ENCODE measurements around the gene GHRH.

GHRH gene

DNA sequence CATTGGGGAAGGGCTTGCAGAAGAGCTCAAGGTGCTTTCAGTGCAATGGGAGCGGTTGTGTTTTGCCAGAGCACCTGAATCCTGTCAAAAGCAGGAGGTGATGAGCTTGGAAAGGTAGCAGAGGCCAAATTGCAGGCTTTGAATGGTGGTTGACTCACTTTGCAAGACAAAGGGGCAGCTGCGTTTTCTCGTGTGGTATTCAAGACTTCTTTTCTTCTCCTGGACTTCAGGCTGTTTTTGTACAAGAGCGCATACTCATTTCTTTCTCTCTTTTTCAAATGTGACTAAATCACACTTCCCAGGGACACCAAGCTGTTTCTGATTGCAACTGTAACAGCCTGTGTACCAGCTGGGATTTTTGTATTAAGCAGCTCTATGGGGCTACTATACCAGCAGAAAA lies 32.3 kb downstream of the GHRH start:
- no peaks in the 10 kb centered on the region for H3K79me2 ChIP-seq (ENCODE audit: low read length)
- TF ChIP-seq, protein P1, sequence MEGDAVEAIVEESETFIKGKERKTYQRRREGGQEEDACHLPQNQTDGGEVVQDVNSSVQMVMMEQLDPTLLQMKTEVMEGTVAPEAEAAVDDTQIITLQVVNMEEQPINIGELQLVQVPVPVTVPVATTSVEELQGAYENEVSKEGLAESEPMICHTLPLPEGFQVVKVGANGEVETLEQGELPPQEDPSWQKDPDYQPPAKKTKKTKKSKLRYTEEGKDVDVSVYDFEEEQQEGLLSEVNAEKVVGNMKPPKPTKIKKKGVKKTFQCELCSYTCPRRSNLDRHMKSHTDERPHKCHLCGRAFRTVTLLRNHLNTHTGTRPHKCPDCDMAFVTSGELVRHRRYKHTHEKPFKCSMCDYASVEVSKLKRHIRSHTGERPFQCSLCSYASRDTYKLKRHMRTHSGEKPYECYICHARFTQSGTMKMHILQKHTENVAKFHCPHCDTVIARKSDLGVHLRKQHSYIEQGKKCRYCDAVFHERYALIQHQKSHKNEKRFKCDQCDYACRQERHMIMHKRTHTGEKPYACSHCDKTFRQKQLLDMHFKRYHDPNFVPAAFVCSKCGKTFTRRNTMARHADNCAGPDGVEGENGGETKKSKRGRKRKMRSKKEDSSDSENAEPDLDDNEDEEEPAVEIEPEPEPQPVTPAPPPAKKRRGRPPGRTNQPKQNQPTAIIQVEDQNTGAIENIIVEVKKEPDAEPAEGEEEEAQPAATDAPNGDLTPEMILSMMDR (IDR thresholded peaks at IDR 0.05; ENCODE audit: low read depth, low read length) = no peak
- no peak for TF ChIP-seq EZH2phosphoT487 (IDR thresholded peaks at IDR 0.05; ENCODE audit: low read depth)

DNA sequence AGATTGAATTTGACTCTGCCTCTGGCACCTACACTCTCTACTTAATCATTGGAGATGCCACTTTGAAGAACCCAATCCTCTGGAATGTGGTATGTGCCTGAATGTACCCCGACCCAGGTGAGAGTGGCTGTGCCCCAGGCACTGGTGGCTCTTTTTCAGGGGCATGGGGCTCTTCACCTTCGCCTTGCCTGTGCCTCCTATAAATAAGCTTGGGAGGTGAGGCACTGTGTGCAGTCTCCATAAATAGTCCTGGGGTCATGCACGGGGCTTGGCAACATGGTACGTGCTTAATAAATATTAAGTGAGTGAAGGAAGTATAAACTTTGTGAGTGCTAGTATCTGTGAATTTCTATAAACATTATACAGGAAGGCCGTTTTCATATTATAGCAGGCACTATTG lies 33.0 kb downstream of the GHRH start:
- H3K4me1 ChIP-seq (ENCODE audit: low read length) = no peaks in the 10 kb centered on the region
- no peaks in the 10 kb centered on the region for H3K9me3 ChIP-seq (ENCODE audit: insufficient read depth, low read length)
- H2AFZ ChIP-seq (ENCODE audit: low read depth, low read length) = no peak overlapping the region
- no peaks in the 10 kb centered on the region for H4K20me1 ChIP-seq (ENCODE audit: insufficient read depth, low read length)
- no peak overlapping the region for H3K27ac ChIP-seq (ENCODE audit: low read length)
- TF ChIP-seq, protein P1 (IDR thresholded peaks at IDR 0.05; ENCODE audit: low read depth, low read length) = no peak
- no peak for TF ChIP-seq EZH2phosphoT487 (IDR thresholded peaks at IDR 0.05; ENCODE audit: low read depth)
- H3K4me3 ChIP-seq (ENCODE audit: low read length) = no peak overlapping the region
- H3K9ac ChIP-seq (ENCODE audit: low read length) = no peak overlapping the region
- no peak overlapping the region for H3K4me2 ChIP-seq (ENCODE audit: low read length)
- H3K36me3 ChIP-seq (replicated peaks; ENCODE audit: low read depth, low read length) = peaks cover 88% of the 10 kb centered on the region
- H3K27me3 ChIP-seq (ENCODE audit: low read depth, low read length) = no peaks in the 10 kb centered on the region
- no peaks in the 10 kb centered on the region for H3K79me2 ChIP-seq (ENCODE audit: low read length)

More for the DNA sequence above, 32.3 kb downstream of the GHRH start:
- Histone ChIP-seq H3K4me1 (ENCODE audit: low read length) (no peaks in the 10 kb centered on the region), H3K9ac (ENCODE audit: low read length) (no peak overlapping the region), H3K27me3 (ENCODE audit: low read depth, low read length) (no peaks in the 10 kb centered on the region), H3K36me3 (replicated peaks; ENCODE audit: low read depth, low read length) (peaks cover 88% of the 10 kb centered on the region), H3K27ac (ENCODE audit: low read length) (no peak overlapping the region), H3K9me3 (ENCODE audit: insufficient read depth, low read length) (no peaks in the 10 kb centered on the region), H3K4me2 (ENCODE audit: low read length) (no peak overlapping the region), H4K20me1 (ENCODE audit: insufficient read depth, low read length) (no peaks in the 10 kb centered on the region), H2AFZ (ENCODE audit: low read depth, low read length) (no peak overlapping the region), H3K4me3 (ENCODE audit: low read length) (no peak overlapping the region)

DNA sequence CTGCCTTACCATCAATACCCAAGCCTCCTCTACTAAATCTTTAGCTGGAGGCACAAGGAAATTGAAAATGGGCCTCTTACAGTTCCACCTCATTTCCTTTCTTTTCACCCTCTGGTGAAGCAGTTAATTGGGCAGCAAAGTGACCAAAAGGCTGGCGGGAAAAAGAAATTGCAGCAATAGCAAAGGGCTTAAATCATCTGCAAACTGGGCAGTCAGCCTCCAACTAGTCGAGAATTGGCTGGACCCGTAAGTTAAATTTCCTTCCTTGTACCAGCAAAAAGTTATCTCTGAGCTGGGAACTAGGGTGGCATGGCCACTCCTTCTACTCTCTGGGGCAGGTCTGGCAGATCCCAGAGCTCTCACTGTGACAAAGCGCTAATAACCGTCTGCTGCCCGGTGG lies 33.5 kb downstream of the GHRH start:
- H3K4me3 ChIP-seq (ENCODE audit: low read length) = no peak overlapping the region
- H3K27ac ChIP-seq (ENCODE audit: low read length) = no peak overlapping the region
- H2AFZ ChIP-seq (ENCODE audit: low read depth, low read length) = no peak overlapping the region
- H3K27me3 ChIP-seq (ENCODE audit: low read depth, low read length) = no peaks in the 10 kb centered on the region
- H3K9ac ChIP-seq (ENCODE audit: low read length) = no peak overlapping the region
- no peaks in the 10 kb centered on the region for H3K79me2 ChIP-seq (ENCODE audit: low read length)
- H3K4me1 ChIP-seq (ENCODE audit: low read length) = peaks cover 3% of the 10 kb centered on the region
- TF ChIP-seq, protein P1 (IDR thresholded peaks at IDR 0.05; ENCODE audit: low read depth, low read length) = no peak
- TF ChIP-seq EZH2phosphoT487 (IDR thresholded peaks at IDR 0.05; ENCODE audit: low read depth) = no peak
- H3K9me3 ChIP-seq (ENCODE audit: insufficient read depth, low read length) = no peaks in the 10 kb centered on the region
- H3K4me2 ChIP-seq (ENCODE audit: low read length) = no peak overlapping the region
- no peaks in the 10 kb centered on the region for H4K20me1 ChIP-seq (ENCODE audit: insufficient read depth, low read length)
- peaks cover 90% of the 10 kb centered on the region for H3K36me3 ChIP-seq (replicated peaks; ENCODE audit: low read depth, low read length)

DNA sequence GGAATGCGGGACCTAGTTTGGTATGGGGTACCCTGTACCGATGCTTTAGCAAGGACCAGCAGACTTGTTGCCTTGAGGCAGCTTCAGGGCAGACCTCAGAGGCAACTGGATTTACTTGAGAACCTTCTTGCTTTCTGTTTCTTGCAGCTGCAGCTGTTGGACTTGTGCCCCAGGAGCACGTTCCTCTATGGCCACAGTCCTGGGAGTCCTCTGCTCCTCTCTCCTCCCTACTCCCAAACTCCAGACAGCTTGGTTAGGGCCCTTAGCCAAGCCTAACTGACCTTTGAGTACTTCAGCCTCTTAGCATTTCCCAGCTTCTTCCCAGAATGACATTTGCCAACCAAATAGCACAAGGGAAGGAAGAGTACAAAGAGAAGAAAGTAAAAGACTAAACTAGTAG lies 34.7 kb downstream of the GHRH start:
- H3K9ac ChIP-seq (ENCODE audit: low read length) = no peak overlapping the region
- H2AFZ ChIP-seq (ENCODE audit: low read depth, low read length) = no peak overlapping the region
- H3K79me2 ChIP-seq (ENCODE audit: low read length) = peaks cover 3% of the 10 kb centered on the region; the same call in 1 of the 2 replicates
- H3K9me3 ChIP-seq (ENCODE audit: insufficient read depth, low read length) = no peaks in the 10 kb centered on the region
- TF ChIP-seq EZH2phosphoT487 (IDR thresholded peaks at IDR 0.05; ENCODE audit: low read depth) = no peak
- TF ChIP-seq, protein P1 (IDR thresholded peaks at IDR 0.05; ENCODE audit: low read depth, low read length) = no peak
- no peak overlapping the region for H3K4me3 ChIP-seq (ENCODE audit: low read length)
- H3K27me3 ChIP-seq (ENCODE audit: low read depth, low read length) = no peaks in the 10 kb centered on the region
- H3K4me1 ChIP-seq (ENCODE audit: low read length) = peaks cover 15% of the 10 kb centered on the region
- H3K36me3 ChIP-seq (replicated peaks; ENCODE audit: low read depth, low read length) = peaks cover 91% of the 10 kb centered on the region
- no peak overlapping the region for H3K27ac ChIP-seq (ENCODE audit: low read length)
- no peaks in the 10 kb centered on the region for H4K20me1 ChIP-seq (ENCODE audit: insufficient read depth, low read length)
- H3K4me2 ChIP-seq (ENCODE audit: low read length) = no peak overlapping the region
